Gastroesophageal sphincter (tissue), 3 donors: Measurements from ENCODE around the gene HIVEP3.

ENCODE experiments used
- CTCF ChIP-seq, 4 experiments: fragments of 200-600 bp in 2 of 4; fragments of 450-650 bp in 2 of 4; sonication (generic) in 1 of 4; IDR thresholded peaks; one replicate each; pipeline ENCODE4 v1.5.1; 2017 to 2019; ENCODE audit warnings: antibody characterized with exemption in 4 of 4, mild to moderate bottlenecking in 2 of 4, moderate library complexity in 2 of 4
- POLR2A ChIP-seq, 2 donors: fragments of 450-650 bp; IDR thresholded peaks; one replicate each; pipeline ENCODE4 v1.6.1; 2017; ENCODE audit warnings: antibody characterized with exemption in 2 of 2, mild to moderate bottlenecking in 2 of 2, moderate library complexity in 1 of 2
- POLR2AphosphoS5 ChIP-seq: sonication (generic); formaldehyde crosslinking; IDR thresholded peaks from one replicate; pipeline ENCODE4 v1.6.1; 2017; ENCODE audit warnings: antibody characterized with exemption

GRCh38 chr1:41733021-41733420 is 185.7 kb downstream of the HIVEP3 start:
- no peak for TF ChIP-seq CTCF (IDR thresholded peaks at IDR 0.05)
- no peak for TF ChIP-seq POLR2A (IDR thresholded peaks at IDR 0.05)
- no peak for TF ChIP-seq POLR2AphosphoS5
